Transverse colon (tissue), 4 donors: ENCODE results near the gene PRM2.

Experiments used
- EP300 ChIP-seq: sonication (generic); formaldehyde crosslinking; IDR thresholded peaks from one replicate; pipeline ENCODE4 v1.6.1; 2017; ENCODE audit warnings: antibody characterized with exemption, low read depth
- POLR2A ChIP-seq: fragments of 450-650 bp; IDR thresholded peaks from one replicate; pipeline ENCODE4 v1.6.1; 2016; ENCODE audit warnings: antibody characterized with exemption, mild to moderate bottlenecking, moderate library complexity
- POLR2AphosphoS5 ChIP-seq, 3 donors: sonication (generic); formaldehyde crosslinking; IDR thresholded peaks; one replicate each; pipeline ENCODE4 v1.6.1; 2016; ENCODE audit warnings: antibody characterized with exemption in 3 of 3
- TF ChIP-seq, protein P1 (sequence below), 5 experiments: fragments of 200-600 bp in 3 of 5; fragments of 450-650 bp in 2 of 5; sonication (generic) in 3 of 5; IDR thresholded peaks; 1 replicate in 2 of 5; 2 replicates in 3 of 5; pipeline ENCODE4 v1.5.1; 2016 to 2017; ENCODE audit warnings: antibody characterized with exemption in 5 of 5, inconsistent platforms in 3 of 5, mild to moderate bottlenecking in 2 of 5, moderate library complexity in 1 of 5

- TF ChIP-seq, protein P1, sequence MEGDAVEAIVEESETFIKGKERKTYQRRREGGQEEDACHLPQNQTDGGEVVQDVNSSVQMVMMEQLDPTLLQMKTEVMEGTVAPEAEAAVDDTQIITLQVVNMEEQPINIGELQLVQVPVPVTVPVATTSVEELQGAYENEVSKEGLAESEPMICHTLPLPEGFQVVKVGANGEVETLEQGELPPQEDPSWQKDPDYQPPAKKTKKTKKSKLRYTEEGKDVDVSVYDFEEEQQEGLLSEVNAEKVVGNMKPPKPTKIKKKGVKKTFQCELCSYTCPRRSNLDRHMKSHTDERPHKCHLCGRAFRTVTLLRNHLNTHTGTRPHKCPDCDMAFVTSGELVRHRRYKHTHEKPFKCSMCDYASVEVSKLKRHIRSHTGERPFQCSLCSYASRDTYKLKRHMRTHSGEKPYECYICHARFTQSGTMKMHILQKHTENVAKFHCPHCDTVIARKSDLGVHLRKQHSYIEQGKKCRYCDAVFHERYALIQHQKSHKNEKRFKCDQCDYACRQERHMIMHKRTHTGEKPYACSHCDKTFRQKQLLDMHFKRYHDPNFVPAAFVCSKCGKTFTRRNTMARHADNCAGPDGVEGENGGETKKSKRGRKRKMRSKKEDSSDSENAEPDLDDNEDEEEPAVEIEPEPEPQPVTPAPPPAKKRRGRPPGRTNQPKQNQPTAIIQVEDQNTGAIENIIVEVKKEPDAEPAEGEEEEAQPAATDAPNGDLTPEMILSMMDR (IDR thresholded peaks at IDR 0.05): no peak
- TF ChIP-seq POLR2AphosphoS5 (IDR thresholded peaks at IDR 0.05) (no peak), EP300 (no peak), POLR2A (no peak)
These were observed 30.1 kb upstream of the PRM2 start for GRCh38 chr16:11306381-11306780.
